Testis (tissue), 3 donors: ENCODE measurements around the gene DST. TPM values are rescaled to one million over a fixed set of nuclear protein-coding genes. Genes with fewer than 3 reads are reported as not detected.

ENCODE experiments used
- DNase-seq: peaks from one replicate; pipeline ENCODE4 v3.0.0-alpha.2; 2019
- H3K27ac ChIP-seq, 2 donors: fragments of 200-600 bp; sonication (generic); one replicate each; pipeline ENCODE4 v1.5.1; 2019
- H3K27me3 ChIP-seq: fragments of 200-600 bp; sonication (generic); one replicate; pipeline ENCODE4 v1.5.1; 2019
- H3K36me3 ChIP-seq: fragments of 200-600 bp; sonication (generic); one replicate; pipeline ENCODE4 v1.5.1; 2017; ENCODE audit warnings: low read depth; ENCODE audit errors: missing control alignments
- H3K4me1 ChIP-seq: fragments of 200-600 bp; sonication (generic); one replicate; pipeline ENCODE4 v1.5.1; 2019
- H3K4me3 ChIP-seq, 2 donors: fragments of 200-600 bp; sonication (generic); one replicate each; pipeline ENCODE4 v1.5.1; 2017 to 2019
- H3K9me3 ChIP-seq: fragments of 200-600 bp; sonication (generic); one replicate; pipeline ENCODE4 v1.5.1; 2017
- POLR2A ChIP-seq: fragments of 450-650 bp; IDR thresholded peaks from one replicate; pipeline ENCODE4 v1.6.1; 2017; ENCODE audit warnings: antibody characterized with exemption, mild to moderate bottlenecking, moderate library complexity
- WGBS, 2 donors: methylation state at CpG; one replicate each; pipeline ENCODE4 v1.1.5; 2018; 5-methylcytosine and 5-hydroxymethylcytosine counted together
- intact Hi-C: fragments of 100-400 bp; cut with DNase I; formaldehyde crosslinking; loops from one replicate; pipeline ENCODE4 v1.15.1; 2023; ENCODE audit warnings: low total_unique reads
- polyA plus RNA-seq: library from polyadenylated mRNA; stranded (reverse); fragments of 350-450 nt; fragmentation: Illumina TruSeq; extraction: RNeasy Lipid Tissue Mini Kit (QIAGEN cat#74804); gene quantifications from one replicate; pipeline ENCODE4 v1.2.3, GENCODE V29; 2014; ENCODE audit warnings: low read depth, low replicate concordance; ENCODE audit not compliant: insufficient read depth
- total RNA-seq, 2 donors: library from RNA; depleted of rRNA; stranded (reverse); fragments of >200 nt; gene quantifications; one replicate each; pipeline ENCODE4 v1.2.3, GENCODE V29; 2016
- TF ChIP-seq, protein P1 (sequence below), 3 experiments: fragments of 450-650 bp in 2 of 3; fragments of 200-600 bp in 1 of 3; sonication (generic) in 1 of 3; IDR thresholded peaks; one replicate each; pipeline ENCODE4 v1.5.1; 2016 to 2019; ENCODE audit warnings: antibody characterized with exemption in 3 of 3, mild to moderate bottlenecking in 2 of 3, moderate library complexity in 1 of 3

The DST gene
- total and polyA plus RNA-seq, 3 donors from 2014 or later, result 94.8 to 221 (median 175) TPM

DNA sequence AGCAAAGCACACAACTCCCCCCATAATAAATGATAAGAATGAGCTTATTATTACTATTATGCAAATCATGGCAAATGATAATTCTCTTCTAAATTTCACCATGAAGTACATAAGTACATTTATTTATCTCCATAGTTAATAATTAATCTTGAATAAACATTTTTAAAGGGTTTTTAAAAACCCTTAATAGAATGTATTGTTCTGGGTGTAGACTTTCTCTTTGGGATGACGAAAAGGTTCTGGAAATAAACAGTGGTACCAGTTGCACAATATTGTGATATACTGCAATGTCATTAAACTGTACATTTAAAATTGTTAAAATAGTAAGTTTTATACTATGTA, 18.0 kb downstream of the DST start:
- intact Hi-C loops, result no loop called here
- WGBS, 2 donors, result 94 to 98% methylated on average over 1 of the region's 1 CpG
- Histone ChIP-seq H3K4me1 (no peaks in the 10 kb centered on the region), H3K36me3 (no peaks in the 10 kb centered on the region), H3K27ac (no peak overlapping the region), H3K4me3 (no peak overlapping the region), H3K9me3 (no peaks in the 10 kb centered on the region), H3K27me3 (no peaks in the 10 kb centered on the region)
- no peak for DNase-seq
- TF ChIP-seq, protein P1, sequence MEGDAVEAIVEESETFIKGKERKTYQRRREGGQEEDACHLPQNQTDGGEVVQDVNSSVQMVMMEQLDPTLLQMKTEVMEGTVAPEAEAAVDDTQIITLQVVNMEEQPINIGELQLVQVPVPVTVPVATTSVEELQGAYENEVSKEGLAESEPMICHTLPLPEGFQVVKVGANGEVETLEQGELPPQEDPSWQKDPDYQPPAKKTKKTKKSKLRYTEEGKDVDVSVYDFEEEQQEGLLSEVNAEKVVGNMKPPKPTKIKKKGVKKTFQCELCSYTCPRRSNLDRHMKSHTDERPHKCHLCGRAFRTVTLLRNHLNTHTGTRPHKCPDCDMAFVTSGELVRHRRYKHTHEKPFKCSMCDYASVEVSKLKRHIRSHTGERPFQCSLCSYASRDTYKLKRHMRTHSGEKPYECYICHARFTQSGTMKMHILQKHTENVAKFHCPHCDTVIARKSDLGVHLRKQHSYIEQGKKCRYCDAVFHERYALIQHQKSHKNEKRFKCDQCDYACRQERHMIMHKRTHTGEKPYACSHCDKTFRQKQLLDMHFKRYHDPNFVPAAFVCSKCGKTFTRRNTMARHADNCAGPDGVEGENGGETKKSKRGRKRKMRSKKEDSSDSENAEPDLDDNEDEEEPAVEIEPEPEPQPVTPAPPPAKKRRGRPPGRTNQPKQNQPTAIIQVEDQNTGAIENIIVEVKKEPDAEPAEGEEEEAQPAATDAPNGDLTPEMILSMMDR (IDR thresholded peaks at IDR 0.05), result no peak
- no peak for TF ChIP-seq POLR2A

DNA sequence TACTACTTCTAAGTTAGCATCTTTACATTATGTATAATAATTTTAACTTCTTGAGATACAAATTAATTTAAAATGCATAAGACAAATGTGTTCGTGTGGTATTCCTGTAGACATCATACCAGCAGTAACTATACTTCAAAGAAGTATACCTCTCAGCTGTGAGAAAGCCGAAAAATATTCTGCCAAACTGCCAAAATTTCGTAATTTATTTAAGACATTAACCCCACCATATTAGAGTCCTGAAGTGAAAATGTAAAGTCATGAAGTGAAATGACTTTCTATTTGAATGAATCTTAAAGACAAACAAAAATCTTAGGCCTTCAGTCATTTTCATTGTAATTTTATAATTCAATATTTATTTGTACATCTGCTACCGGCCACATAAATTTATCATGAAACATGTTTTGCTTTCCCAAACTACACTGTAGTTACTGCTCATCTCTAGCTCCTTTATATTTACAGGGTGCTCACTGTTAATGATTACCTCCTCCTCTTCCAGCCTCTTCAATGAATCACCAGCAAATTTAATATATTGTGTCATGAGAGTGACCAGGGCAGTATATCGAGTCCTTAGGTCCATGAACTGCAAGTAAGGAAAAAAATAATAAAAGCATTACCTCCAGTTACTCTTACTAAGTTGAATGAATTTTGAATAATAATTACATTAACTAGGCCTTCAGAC, 18.5 kb downstream of the DST start:
- TF ChIP-seq, protein P1 (IDR thresholded peaks at IDR 0.05), result no peak
- no peak for TF ChIP-seq POLR2A
- H3K27ac ChIP-seq, result no peak overlapping the region
- no peak for DNase-seq
- no peaks in the 10 kb centered on the region for H3K4me1 ChIP-seq
- no peaks in the 10 kb centered on the region for H3K27me3 ChIP-seq
- 91 to 92% methylated on average over 5 of the region's 5 CpGs for WGBS, 2 donors
- no peaks in the 10 kb centered on the region for H3K36me3 ChIP-seq
- intact Hi-C loops, result no loop called here
- no peaks in the 10 kb centered on the region for H3K9me3 ChIP-seq
- no peak overlapping the region for H3K4me3 ChIP-seq

DNA sequence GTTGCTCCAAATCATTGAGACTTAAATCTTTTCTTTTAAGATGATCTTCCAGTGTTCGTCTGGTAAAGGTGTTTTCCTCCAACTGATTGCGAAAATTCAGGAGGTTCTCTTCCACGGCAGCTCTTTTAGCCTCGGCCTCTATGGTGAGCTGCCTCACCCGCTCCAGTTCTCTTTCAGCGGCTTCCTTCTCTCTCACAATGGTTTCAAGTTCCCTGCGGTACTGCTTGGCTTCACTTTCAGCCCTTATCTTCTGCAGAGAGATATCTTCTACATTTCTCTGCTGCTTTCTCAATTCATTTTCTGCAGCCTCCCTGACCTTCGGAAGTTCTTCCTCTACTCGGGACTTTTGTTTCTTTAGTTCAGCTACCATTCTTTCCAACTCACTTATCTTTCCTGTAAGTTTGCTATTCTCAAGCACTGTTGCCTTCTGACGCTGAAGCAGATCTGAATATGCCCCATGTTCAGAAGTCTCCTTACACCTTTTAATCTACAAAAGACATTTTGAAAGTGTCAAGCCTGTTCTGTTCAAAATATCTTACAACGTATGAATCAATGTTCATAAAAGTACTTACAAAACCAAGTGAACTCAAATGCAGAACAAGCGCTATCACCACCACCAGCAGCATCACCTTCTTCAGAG, 22.3 kb downstream of the DST start:
- Histone ChIP-seq H3K27me3 (no peaks in the 10 kb centered on the region), H3K4me3 (no peak overlapping the region), H3K9me3 (no peaks in the 10 kb centered on the region), H3K4me1 (no peaks in the 10 kb centered on the region), H3K36me3 (no peaks in the 10 kb centered on the region), H3K27ac (no peak overlapping the region)
- WGBS, 2 donors, result 79 to 81% methylated on average over 12 of the region's 12 CpGs
- DNase-seq, result no peak
- no peak for TF ChIP-seq POLR2A
- TF ChIP-seq, protein P1 (IDR thresholded peaks at IDR 0.05), result no peak
- intact Hi-C loops, result no loop called here

DNA sequence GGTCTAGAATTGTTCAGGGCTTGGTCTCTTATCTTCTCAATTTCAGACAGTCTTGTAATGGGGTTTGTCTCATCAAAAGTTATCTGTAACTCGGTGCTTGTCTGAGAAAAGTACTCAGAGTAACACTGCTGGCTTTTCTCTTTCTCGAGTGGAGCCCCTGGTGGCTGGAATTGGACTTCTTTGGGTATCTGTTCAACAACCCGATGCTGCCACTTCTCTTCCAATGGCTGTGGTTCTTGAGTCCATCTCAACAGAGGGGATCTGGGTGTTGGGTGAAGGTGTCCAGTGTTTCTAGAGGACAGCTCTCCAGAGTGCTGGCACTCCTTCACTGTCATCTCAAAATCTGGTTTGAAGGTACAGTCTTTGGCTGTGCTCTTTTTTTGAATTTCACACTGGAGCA, 24.6 kb downstream of the DST start:
- Histone ChIP-seq H3K36me3 (no peaks in the 10 kb centered on the region), H3K27ac (no peak overlapping the region), H3K9me3 (no peaks in the 10 kb centered on the region), H3K4me3 (no peak overlapping the region), H3K27me3 (no peaks in the 10 kb centered on the region), H3K4me1 (no peaks in the 10 kb centered on the region)
- intact Hi-C loops, result no loop called here
- TF ChIP-seq, protein P1 (IDR thresholded peaks at IDR 0.05), result no peak
- TF ChIP-seq POLR2A, result no peak
- WGBS, 2 donors, result 89 to 93% methylated on average over 3 of the region's 3 CpGs
- no peak for DNase-seq

DNA sequence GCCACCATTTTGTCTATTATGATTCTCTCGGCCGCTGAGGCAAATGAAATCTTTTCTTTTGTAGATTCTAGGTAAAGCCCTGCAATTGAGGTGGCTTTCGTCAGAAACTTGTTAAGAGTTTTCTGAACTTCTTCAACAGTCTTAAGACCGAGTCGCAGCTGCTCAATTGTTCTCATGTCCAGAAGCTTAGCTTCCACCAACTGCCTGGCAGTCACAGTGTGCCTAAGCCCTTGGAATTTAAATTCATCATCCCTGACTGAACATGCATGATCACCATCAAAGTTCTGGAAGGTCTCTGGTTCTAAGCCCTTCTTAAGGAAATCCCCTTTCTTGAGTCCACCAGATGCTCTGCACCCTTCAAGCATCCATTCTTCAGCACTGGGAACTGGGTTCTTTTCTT, 25.7 kb downstream of the DST start:
- Histone ChIP-seq H3K27me3 (no peaks in the 10 kb centered on the region), H3K4me1 (no peaks in the 10 kb centered on the region), H3K9me3 (no peaks in the 10 kb centered on the region), H3K27ac (no peak overlapping the region), H3K4me3 (no peak overlapping the region), H3K36me3 (no peaks in the 10 kb centered on the region)
- TF ChIP-seq, protein P1 (IDR thresholded peaks at IDR 0.05), result no peak
- TF ChIP-seq POLR2A, result no peak
- WGBS, 2 donors, result 93 to 96% methylated on average over 5 of the region's 5 CpGs
- DNase-seq, result no peak
- intact Hi-C loops, result no loop called here
